Gastrocnemius medialis (tissue), 4 donors: ENCODE results near the gene COL4A5.

ENCODE experiments used
- POLR2A ChIP-seq, 2 donors: fragments of 450-650 bp; IDR thresholded peaks; one replicate each; pipeline ENCODE4 v1.6.1; 2017; ENCODE audit warnings: antibody characterized with exemption in 2 of 2, mild to moderate bottlenecking in 2 of 2, moderate library complexity in 2 of 2
- TF ChIP-seq, protein P1 (sequence below), 5 experiments: fragments of 450-650 bp in 3 of 5; fragments of 200-600 bp in 2 of 5; sonication (generic) in 2 of 5; IDR thresholded peaks in 4 of 5; conservative IDR thresholded peaks in 1 of 5; 1 replicate in 4 of 5; 2 replicates in 1 of 5; pipeline ENCODE4 v1.5.1; 2016 to 2019; ENCODE audit warnings: antibody characterized with exemption in 5 of 5, mild to moderate bottlenecking in 3 of 5, moderate library complexity in 3 of 5

DNA sequence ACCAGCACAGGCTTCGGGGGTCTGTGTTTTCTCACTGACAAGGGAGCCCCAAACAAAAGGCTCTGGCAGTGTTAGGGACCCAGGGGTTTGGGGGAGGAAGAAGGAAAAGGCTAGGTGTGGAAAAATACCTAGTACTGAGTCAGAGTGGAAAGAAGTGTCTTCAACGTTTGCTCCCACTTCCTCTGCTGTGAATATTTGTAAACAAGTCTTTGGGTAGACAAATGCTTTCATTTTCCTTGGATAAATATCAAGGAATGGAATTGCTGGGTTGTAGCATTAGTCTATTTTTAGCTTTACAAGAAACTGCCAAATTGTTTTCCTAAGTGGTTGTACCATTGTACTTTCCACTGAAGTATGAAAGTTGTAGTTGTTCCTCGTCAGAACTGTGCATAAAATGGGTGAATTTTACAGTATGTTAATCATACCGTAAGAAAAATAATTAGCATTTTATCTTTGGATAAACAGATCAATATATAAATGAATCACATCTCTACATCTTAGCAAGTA lies 17.4 kb downstream of the COL4A5 start:
- TF ChIP-seq, protein P1, sequence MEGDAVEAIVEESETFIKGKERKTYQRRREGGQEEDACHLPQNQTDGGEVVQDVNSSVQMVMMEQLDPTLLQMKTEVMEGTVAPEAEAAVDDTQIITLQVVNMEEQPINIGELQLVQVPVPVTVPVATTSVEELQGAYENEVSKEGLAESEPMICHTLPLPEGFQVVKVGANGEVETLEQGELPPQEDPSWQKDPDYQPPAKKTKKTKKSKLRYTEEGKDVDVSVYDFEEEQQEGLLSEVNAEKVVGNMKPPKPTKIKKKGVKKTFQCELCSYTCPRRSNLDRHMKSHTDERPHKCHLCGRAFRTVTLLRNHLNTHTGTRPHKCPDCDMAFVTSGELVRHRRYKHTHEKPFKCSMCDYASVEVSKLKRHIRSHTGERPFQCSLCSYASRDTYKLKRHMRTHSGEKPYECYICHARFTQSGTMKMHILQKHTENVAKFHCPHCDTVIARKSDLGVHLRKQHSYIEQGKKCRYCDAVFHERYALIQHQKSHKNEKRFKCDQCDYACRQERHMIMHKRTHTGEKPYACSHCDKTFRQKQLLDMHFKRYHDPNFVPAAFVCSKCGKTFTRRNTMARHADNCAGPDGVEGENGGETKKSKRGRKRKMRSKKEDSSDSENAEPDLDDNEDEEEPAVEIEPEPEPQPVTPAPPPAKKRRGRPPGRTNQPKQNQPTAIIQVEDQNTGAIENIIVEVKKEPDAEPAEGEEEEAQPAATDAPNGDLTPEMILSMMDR (IDR thresholded peaks at IDR 0.05 in 4 of 5, conservative IDR thresholded peaks at IDR 0.05 in 1 of 5): no peak
- TF ChIP-seq POLR2A (IDR thresholded peaks at IDR 0.05): no peak
